GM13977 (cell line): ENCODE results near the gene APBA1.

Source experiments
- DNase-seq: peaks from one replicate; pipeline ENCODE4 v3.0.0; 2012; ENCODE audit warnings: low spot score
- CTCF ChIP-seq: IDR thresholded peaks from 2 replicates; pipeline ENCODE4 v1.5.1; 2012; ENCODE audit warnings: mild to moderate bottlenecking, control low read depth; ENCODE audit not compliant: insufficient read depth; ENCODE audit errors: extremely low read depth, missing control alignments
- in situ Hi-C: fragments of 300-500 bp; cut with MboI; formaldehyde crosslinking; loops from one replicate; pipeline ENCODE4 v1.12.0; 2022; ENCODE audit warnings: low sequenced_read_pairs, low pct_unique_long_range_greater_than_20kb, mixed read lengths, inconsistent platforms; ENCODE audit not compliant: unreplicated experiment

APBA1 gene

GRCh38 chr9:69620731-69621130, 51.4 kb downstream of the APBA1 start:
- no peak for DNase-seq
- in situ Hi-C loops = no loop called here

DNA sequence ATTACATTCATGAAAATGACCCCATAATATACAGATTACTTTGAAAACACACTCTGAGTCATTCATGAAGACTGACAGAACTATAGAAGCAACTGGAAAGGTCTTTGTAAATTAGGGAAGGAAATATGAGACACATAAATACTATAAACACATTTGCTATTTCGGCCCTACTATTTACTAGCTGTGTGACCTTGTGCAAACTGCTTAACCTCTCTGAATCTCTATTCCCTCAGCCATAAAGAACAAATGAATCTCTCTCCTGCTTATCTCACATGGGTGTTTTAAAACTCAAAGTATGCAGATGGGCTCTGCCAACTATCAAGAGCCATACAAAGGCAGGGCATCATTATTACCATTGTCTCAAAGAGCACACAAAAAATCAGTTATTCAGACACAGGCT, 52.9 kb downstream of the APBA1 start:
- in situ Hi-C loops = no loop called here
- no peak for DNase-seq
- TF ChIP-seq CTCF = no peak

More at GRCh38 chr9:69620731-69621130, 51.4 kb downstream of the APBA1 start:
- no peak for TF ChIP-seq CTCF

DNA sequence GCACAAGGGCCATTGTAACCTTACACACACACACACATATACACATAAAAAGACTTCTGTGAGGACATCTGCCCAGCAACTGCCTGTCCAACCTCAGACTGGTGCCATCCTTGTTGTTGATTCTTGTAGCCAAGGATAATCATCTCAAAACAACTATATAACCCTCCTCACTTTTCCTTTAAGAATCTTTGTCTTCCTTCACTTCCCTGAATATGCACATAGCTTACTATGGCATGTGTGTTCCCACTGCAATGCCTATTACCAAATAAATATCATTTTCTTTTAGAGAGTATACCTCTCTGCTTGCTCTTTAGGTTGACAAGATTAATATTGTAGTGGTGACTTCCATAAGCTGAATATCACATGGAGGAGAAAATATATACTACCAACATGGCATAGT, 55.2 kb downstream of the APBA1 start:
- in situ Hi-C loops = no loop called here
- DNase-seq = no peak
- TF ChIP-seq CTCF = no peak

- in situ Hi-C loops = no loop called here
- no peak for TF ChIP-seq CTCF
- DNase-seq = no peak
Observed at GRCh38 chr9:69615880-69616279, 56.3 kb downstream of the APBA1 start.

DNA sequence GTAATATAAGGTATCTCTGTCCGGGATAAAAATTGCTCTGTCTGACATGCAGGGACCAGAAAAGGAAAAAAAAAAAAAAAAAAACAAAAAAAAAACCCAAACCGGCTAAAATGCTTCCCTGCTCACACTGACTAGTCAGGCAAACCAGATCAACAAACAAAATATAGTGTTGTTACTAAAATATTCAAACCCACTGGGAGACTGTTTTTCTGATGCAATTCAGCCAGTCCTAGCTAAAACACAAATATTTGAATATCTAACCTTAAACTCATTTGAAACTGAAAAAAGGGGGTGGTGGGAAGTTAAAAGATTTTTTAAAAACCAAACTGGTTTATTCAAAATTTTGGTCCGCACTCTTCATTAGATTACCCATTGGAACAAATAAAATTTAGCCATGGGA, 61.0 kb downstream of the APBA1 start:
- no peak for TF ChIP-seq CTCF
- in situ Hi-C loops = no loop called here
- no peak for DNase-seq

GRCh38 chr9:69609156-69609555, 63.0 kb downstream of the APBA1 start:
- no peak for TF ChIP-seq CTCF
- in situ Hi-C loops = no loop called here
- DNase-seq = no peak

DNA sequence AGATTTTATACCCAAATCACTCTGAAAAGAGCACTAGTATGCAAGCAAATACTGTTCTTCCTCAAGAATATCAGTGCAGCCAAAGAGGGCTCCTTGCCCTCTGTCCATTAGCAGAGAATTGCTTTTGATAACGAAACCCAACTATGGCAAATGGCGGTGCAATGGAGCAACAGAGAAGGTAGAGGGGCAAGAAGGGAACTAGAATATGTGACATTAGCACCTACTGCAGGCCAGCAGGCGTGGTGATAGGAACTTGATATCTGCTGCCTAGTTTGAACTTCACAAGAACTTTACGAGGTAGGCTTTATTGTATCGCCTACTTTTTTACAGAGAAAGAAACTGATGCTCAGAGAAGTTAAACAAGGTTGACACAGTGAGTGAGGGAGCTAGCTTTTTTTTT, 66.1 kb downstream of the APBA1 start:
- no peak for TF ChIP-seq CTCF
- DNase-seq = no peak
- in situ Hi-C loops = no loop called here
